Neural cell (in vitro differentiated cells): Measurements from ENCODE around the gene TP53I13. TPM values are rescaled to one million over a fixed set of nuclear protein-coding genes. Genes with fewer than 3 reads are reported as not detected.

Experiments used
- H2AFZ ChIP-seq: fragments of 200-600, 300-800 bp; sonication (generic), shearing (Covaris generic); 2 replicates; pipeline ENCODE4 v1.6.0; 2014; ENCODE audit warnings: low read depth, mild to moderate bottlenecking, antibody characterized with exemption, low read length, moderate library complexity
- H3F3A ChIP-seq: fragments of 200-600 bp; shearing (Covaris generic); 2 replicates; pipeline ENCODE4 v1.6.1; 2016; ENCODE audit warnings: mild to moderate bottlenecking, moderate library complexity, mixed read lengths, antibody characterized with exemption, low read length; ENCODE audit not compliant: insufficient read depth, poor library complexity, severe bottlenecking
- H3K27ac ChIP-seq: fragments of 200-600, 300-800 bp; sonication (generic), shearing (Covaris generic); 2 replicates; pipeline ENCODE4 v1.5.1; 2014; ENCODE audit warnings: mild to moderate bottlenecking, low read length, moderate library complexity
- H3K27me3 ChIP-seq: fragments of 300-800, 200-600 bp; sonication (generic), shearing (Covaris generic); 2 replicates; pipeline ENCODE4 v1.6.0; 2014; ENCODE audit warnings: mild to moderate bottlenecking, low read depth, low read length, moderate library complexity; ENCODE audit not compliant: insufficient read depth
- H3K36me3 ChIP-seq: fragments of 300-800, 200-600 bp; sonication (generic), shearing (Covaris generic); 2 replicates; pipeline ENCODE4 v1.5.1; 2014; ENCODE audit warnings: mild to moderate bottlenecking, antibody characterized with exemption, low read length, moderate library complexity; ENCODE audit not compliant: insufficient read depth
- H3K4me2 ChIP-seq: fragments of 300-800, 200-600 bp; sonication (generic), shearing (Covaris generic); 2 replicates; pipeline ENCODE4 v1.6.0; 2014; ENCODE audit warnings: mild to moderate bottlenecking, low read length
- H3K4me3 ChIP-seq: fragments of 300-800, 200-600 bp; sonication (generic), shearing (Covaris generic); 2 replicates; pipeline ENCODE4 v1.5.1; 2014; ENCODE audit warnings: mild to moderate bottlenecking, low read length, moderate library complexity
- H3K79me2 ChIP-seq: fragments of 200-600 bp; shearing (Covaris generic); replicated peaks from 2 replicates; pipeline ENCODE4 v1.6.0; 2014; ENCODE audit warnings: mild to moderate bottlenecking, low read length, moderate library complexity; ENCODE audit not compliant: insufficient read depth
- H3K9ac ChIP-seq: fragments of 300-800, 200-600 bp; sonication (generic), shearing (Covaris generic); 2 replicates; pipeline ENCODE4 v1.6.1; 2016; ENCODE audit warnings: mild to moderate bottlenecking, low read length, mixed read lengths
- H3K9me2 ChIP-seq: fragments of 200-600 bp; shearing (Covaris generic); 2 replicates; pipeline ENCODE4 v1.6.1; 2016; ENCODE audit warnings: mild to moderate bottlenecking, low read length, mixed read lengths; ENCODE audit not compliant: insufficient read depth
- H3K9me3 ChIP-seq: fragments of 200-600, 300-800 bp; sonication (generic), shearing (Covaris generic); 2 replicates; pipeline ENCODE4 v1.6.1; 2016; ENCODE audit warnings: mild to moderate bottlenecking, mixed run types, low read length, moderate library complexity, mixed read lengths
- H4K20me1 ChIP-seq: fragments of 200-600 bp; shearing (Covaris generic); 2 replicates; pipeline ENCODE4 v1.6.1; 2016; ENCODE audit warnings: mild to moderate bottlenecking, mixed run types; ENCODE audit not compliant: insufficient read depth
- EP300 ChIP-seq: fragments of 450-650 bp; conservative IDR thresholded peaks from 2 replicates; pipeline ENCODE4 v1.6.1; 2014; ENCODE audit warnings: antibody characterized with exemption, mild to moderate bottlenecking, moderate library complexity; ENCODE audit not compliant: poor library complexity, severe bottlenecking
- EZH2 ChIP-seq: fragments of 200-600, 300-800 bp; shearing (Covaris generic), sonication (generic); IDR thresholded peaks from 2 replicates; pipeline ENCODE4 v1.6.1; 2014; ENCODE audit warnings: antibody characterized with exemption, low read length, borderline replicate concordance, mild to moderate bottlenecking; ENCODE audit not compliant: insufficient read depth, poor library complexity, severe bottlenecking
- MXI1 ChIP-seq: fragments of 450-650 bp; conservative IDR thresholded peaks from 2 replicates; pipeline ENCODE4 v1.6.1; 2014; ENCODE audit warnings: antibody characterized with exemption, mild to moderate bottlenecking; ENCODE audit not compliant: poor library complexity, severe bottlenecking
- POLR2AphosphoS5 ChIP-seq: IDR thresholded peaks from 2 replicates; pipeline ENCODE4 v1.6.1; 2012
- RAD21 ChIP-seq: fragments of 450-650 bp; conservative IDR thresholded peaks from 2 replicates; pipeline ENCODE4 v1.6.1; 2014; ENCODE audit warnings: antibody characterized with exemption, mild to moderate bottlenecking, moderate library complexity
- SMC3 ChIP-seq: fragments of 450-650 bp; conservative IDR thresholded peaks from 2 replicates; pipeline ENCODE4 v1.6.1; 2014; ENCODE audit warnings: antibody characterized with exemption, mild to moderate bottlenecking, moderate library complexity; ENCODE audit not compliant: poor library complexity
- TAF1 ChIP-seq: IDR thresholded peaks from 2 replicates; pipeline ENCODE4 v1.6.1; 2012; ENCODE audit warnings: low read depth
- polyA plus RNA-seq: library from polyadenylated mRNA; depleted of rRNA; stranded (reverse); fragments of >200 nt; gene quantifications from 2 replicates; pipeline ENCODE4 v1.2.3, GENCODE V29; 2014
- TF ChIP-seq, protein P1 (sequence below): IDR thresholded peaks from 2 replicates; pipeline ENCODE4 v1.6.1; 2012; ENCODE audit warnings: borderline replicate concordance
- TF ChIP-seq, protein P2 (sequence below): fragments of 450-650 bp; IDR thresholded peaks from 2 replicates; pipeline ENCODE4 v1.5.1; 2014; ENCODE audit warnings: antibody characterized with exemption, mild to moderate bottlenecking, moderate library complexity; ENCODE audit not compliant: poor library complexity, severe bottlenecking

Gene TP53I13
- polyA plus RNA-seq, 1 donor from 2014 or later: 18.4 TPM

DNA sequence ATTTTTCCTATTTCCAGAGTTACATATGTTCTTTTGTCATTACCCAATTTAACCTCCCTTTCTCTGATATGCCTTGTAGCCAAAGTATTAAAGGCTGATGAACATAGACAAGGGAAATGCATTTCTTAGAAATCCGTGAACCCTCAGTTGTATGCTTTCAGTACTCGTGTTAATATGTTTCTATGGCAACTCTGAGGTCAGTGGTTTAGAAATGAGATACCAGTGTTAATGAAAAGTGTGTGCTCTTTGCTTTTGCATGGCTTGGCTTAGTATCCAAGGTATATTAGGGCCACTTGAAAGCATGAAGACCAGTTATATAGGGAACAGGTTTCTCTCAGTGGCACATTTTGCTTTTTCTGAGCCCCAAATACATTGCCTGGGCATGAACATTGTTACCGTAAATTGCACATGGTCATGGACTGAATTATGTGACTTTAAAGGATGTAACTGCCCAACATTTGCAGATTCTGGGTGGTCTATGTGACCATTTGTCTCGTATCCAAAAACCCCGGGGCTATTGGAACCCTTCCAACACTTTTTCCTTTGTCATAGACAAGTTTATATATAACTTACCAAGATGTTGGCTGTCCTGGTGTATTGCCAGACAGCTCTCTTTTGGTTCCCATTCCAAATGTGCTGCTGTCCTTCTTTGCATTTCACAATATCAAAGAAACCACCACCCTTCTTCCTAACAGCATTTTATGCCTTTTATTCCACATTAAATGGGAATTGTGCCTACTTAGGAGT is 19.2 kb upstream of the TP53I13 start:
- Histone ChIP-seq H3K27me3 (no peaks in the 10 kb centered on the region), H3K36me3 (peaks cover under 1% of the 10 kb centered on the region), H3F3A (no peaks in the 10 kb centered on the region), H2AFZ (no peak overlapping the region), H3K9me3 (no peaks in the 10 kb centered on the region), H4K20me1 (no peaks in the 10 kb centered on the region), H3K9me2 (no peaks in the 10 kb centered on the region), H3K27ac (no peak overlapping the region), H3K79me2 (no peaks in the 10 kb centered on the region), H3K4me2 (no peak overlapping the region), H3K9ac (no peak overlapping the region), H3K4me3 (no peak overlapping the region)
- no peak for TF ChIP-seq MXI1
- TF ChIP-seq, protein P1, sequence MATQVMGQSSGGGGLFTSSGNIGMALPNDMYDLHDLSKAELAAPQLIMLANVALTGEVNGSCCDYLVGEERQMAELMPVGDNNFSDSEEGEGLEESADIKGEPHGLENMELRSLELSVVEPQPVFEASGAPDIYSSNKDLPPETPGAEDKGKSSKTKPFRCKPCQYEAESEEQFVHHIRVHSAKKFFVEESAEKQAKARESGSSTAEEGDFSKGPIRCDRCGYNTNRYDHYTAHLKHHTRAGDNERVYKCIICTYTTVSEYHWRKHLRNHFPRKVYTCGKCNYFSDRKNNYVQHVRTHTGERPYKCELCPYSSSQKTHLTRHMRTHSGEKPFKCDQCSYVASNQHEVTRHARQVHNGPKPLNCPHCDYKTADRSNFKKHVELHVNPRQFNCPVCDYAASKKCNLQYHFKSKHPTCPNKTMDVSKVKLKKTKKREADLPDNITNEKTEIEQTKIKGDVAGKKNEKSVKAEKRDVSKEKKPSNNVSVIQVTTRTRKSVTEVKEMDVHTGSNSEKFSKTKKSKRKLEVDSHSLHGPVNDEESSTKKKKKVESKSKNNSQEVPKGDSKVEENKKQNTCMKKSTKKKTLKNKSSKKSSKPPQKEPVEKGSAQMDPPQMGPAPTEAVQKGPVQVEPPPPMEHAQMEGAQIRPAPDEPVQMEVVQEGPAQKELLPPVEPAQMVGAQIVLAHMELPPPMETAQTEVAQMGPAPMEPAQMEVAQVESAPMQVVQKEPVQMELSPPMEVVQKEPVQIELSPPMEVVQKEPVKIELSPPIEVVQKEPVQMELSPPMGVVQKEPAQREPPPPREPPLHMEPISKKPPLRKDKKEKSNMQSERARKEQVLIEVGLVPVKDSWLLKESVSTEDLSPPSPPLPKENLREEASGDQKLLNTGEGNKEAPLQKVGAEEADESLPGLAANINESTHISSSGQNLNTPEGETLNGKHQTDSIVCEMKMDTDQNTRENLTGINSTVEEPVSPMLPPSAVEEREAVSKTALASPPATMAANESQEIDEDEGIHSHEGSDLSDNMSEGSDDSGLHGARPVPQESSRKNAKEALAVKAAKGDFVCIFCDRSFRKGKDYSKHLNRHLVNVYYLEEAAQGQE: no peak
- TF ChIP-seq EZH2: no peak
- TF ChIP-seq POLR2AphosphoS5: no peak
- TF ChIP-seq, protein P2, sequence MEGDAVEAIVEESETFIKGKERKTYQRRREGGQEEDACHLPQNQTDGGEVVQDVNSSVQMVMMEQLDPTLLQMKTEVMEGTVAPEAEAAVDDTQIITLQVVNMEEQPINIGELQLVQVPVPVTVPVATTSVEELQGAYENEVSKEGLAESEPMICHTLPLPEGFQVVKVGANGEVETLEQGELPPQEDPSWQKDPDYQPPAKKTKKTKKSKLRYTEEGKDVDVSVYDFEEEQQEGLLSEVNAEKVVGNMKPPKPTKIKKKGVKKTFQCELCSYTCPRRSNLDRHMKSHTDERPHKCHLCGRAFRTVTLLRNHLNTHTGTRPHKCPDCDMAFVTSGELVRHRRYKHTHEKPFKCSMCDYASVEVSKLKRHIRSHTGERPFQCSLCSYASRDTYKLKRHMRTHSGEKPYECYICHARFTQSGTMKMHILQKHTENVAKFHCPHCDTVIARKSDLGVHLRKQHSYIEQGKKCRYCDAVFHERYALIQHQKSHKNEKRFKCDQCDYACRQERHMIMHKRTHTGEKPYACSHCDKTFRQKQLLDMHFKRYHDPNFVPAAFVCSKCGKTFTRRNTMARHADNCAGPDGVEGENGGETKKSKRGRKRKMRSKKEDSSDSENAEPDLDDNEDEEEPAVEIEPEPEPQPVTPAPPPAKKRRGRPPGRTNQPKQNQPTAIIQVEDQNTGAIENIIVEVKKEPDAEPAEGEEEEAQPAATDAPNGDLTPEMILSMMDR: no peak
- no peak for TF ChIP-seq RAD21
- TF ChIP-seq TAF1: no peak
- TF ChIP-seq EP300: no peak
- no peak for TF ChIP-seq SMC3

GRCh38 chr17:29555840-29556239 is 12.7 kb upstream of the TP53I13 start:
- Histone ChIP-seq H3K79me2 (no peaks in the 10 kb centered on the region), H3K4me2 (no peak overlapping the region), H4K20me1 (no peaks in the 10 kb centered on the region), H3K9me2 (no peaks in the 10 kb centered on the region), H3K9me3 (no peaks in the 10 kb centered on the region), H3K4me3 (no peak overlapping the region), H3K27me3 (no peaks in the 10 kb centered on the region), H3F3A (no peaks in the 10 kb centered on the region), H3K36me3 (no peaks in the 10 kb centered on the region), H2AFZ (no peak overlapping the region), H3K9ac (no peak overlapping the region), H3K27ac (no peak overlapping the region)
- no peak for TF ChIP-seq EZH2
- TF ChIP-seq, protein P2: no peak
- TF ChIP-seq EP300: no peak
- no peak for TF ChIP-seq POLR2AphosphoS5
- no peak for TF ChIP-seq SMC3
- TF ChIP-seq, protein P1: no peak
- no peak for TF ChIP-seq MXI1
